Fibroblast of mammary gland (primary cell): ENCODE data around the gene ADAR.

ENCODE experiments used
- DNase-seq: peaks from one replicate; pipeline ENCODE4 v3.0.0-alpha.2; 2010; ENCODE audit warnings: low read depth
- H3K4me3 ChIP-seq: 2 replicates; pipeline ENCODE4 v1.5.1; 2011; ENCODE audit warnings: low read depth, mild to moderate bottlenecking, low read length, moderate library complexity; ENCODE audit not compliant: control insufficient read depth
- CTCF ChIP-seq: conservative IDR thresholded peaks from 2 replicates; pipeline ENCODE4 v1.5.1; 2011; ENCODE audit warnings: low read depth, low read length, inconsistent platforms; ENCODE audit not compliant: control insufficient read depth, insufficient read depth

Gene ADAR

GRCh38 chr1:154558720-154559465 lies 49.1 kb downstream of the ADAR start:
- peak; percentile 98 for DNase-seq
- H3K4me3 ChIP-seq = peak overlapping the region; percentile 67
- no peak for TF ChIP-seq CTCF

- DNase-seq = peak; percentile 18
- peak within 1 kb of the TSS; percentile 87 for H3K4me3 ChIP-seq
- no peak for TF ChIP-seq CTCF
Observed at GRCh38 chr1:154557939-154558719, 49.9 kb downstream of the ADAR start, which contains the start of gene UBE2Q1. UBE2Q1 (minus strand) TSS chr1:154558662; CDS start chr1:154558553, 109 bp downstream.

DNA sequence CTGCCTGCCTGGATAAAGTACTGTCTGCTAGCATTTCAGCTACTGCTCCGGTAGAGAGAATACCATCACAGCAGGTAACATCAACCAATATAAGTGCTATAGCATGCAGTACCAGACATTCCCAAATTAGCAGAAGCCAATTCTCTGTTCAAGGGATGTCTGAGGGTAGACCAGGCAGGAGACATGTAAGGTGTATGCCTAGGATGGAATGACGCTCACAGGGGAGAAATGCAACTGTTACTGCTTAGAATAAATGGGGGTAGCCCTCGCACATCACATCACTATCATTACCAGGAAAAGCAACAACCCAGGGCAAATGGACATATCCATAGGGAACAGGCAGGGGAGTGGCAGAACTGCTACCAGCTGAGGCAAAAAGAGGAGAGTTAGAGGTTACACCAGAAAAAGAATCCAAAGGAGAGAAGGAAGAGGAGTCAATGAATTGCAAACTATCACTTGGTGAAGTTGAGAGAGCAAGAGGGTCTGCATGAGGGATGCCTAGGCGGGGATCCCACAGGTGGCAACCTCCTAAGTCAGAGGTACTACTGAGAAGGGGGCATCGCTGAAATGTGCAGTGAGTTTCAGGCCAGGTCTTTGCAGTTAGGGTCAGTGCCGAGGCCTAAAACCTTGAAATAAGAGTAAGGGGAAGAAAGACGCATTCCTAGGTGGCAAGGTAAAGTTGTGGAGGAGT lies 50.6 kb downstream of the ADAR start:
- no peak for TF ChIP-seq CTCF
- no peak for DNase-seq
- H3K4me3 ChIP-seq = peak overlapping the region; percentile 87

GRCh38 chr1:154556422-154556821 lies 51.6 kb downstream of the ADAR start:
- peak overlapping the region; percentile 87 for H3K4me3 ChIP-seq
- TF ChIP-seq CTCF = no peak
- peak; percentile 8 for DNase-seq

DNA sequence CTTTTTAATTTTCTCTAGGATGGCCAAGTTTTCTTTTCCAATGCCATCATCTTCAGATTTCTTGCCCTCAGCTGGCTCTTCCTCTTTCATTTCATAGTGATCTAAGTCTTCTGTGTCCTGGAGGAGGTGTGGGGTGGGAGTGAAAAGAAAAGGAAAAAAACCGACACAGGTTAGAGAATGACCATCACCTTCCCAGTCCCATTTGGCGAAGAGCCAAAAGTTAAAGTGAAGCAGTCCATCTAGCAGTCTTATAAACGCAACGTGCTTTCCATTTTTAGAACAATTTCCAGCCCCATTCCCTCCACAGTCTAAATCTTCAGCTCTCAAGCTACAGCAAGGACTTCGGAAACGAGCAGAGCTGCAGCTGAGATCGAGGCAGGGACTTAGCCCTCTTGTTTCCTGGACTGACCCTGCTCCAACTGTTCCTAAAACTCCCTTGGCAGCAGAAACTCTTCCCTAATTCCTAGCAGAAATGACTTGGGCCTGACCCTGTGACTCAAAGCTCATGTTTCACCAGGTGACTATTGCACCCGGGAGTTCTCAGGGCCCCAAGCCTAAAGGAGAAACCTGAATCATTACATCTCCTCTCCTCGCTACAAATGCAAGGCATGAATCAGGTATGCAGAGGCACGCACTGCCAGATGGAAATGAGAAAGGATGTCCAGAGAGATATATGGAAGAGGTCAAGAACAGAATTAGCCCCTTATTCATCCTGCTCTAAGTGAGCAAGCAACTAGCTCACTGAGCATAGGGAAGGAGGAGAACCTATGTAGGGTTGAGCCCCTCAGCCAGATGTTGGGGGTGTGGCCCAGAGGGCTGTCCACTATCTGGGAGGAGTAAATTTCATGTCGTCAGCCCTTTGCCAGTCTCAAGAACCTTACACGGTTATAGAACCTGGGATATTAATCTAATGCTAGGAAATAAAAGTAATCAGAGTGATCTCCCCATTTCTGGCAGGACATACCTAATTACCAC lies 54.6 kb downstream of the ADAR start:
- H3K4me3 ChIP-seq = no peak overlapping the region
- TF ChIP-seq CTCF = no peak
- DNase-seq = peak; percentile 52
